Colonic mucosa (tissue), 4 donors: ENCODE results near the gene WNK3. TPM values are rescaled to one million over a fixed set of nuclear protein-coding genes. Genes with fewer than 3 reads are reported as not detected.

Source experiments
- DNase-seq: peaks from one replicate; pipeline ENCODE4 v3.0.0-alpha.2; 2020
- H3K27ac ChIP-seq: fragments of 200-600 bp; one replicate; pipeline ENCODE4 v1.8.0; 2021
- H3K27me3 ChIP-seq: fragments of 200-600 bp; one replicate; pipeline ENCODE4 v1.8.0; 2021
- H3K36me3 ChIP-seq: fragments of 200-600 bp; one replicate; pipeline ENCODE4 v1.8.0; 2021
- H3K4me1 ChIP-seq: fragments of 200-600 bp; one replicate; pipeline ENCODE4 v1.8.0; 2021; ENCODE audit warnings: mild to moderate bottlenecking
- H3K4me3 ChIP-seq: fragments of 200-600 bp; one replicate; pipeline ENCODE4 v1.8.0; 2021
- H3K9ac ChIP-seq, 2 donors: one replicate each; pipeline ENCODE4 v1.7.0; 2013; ENCODE audit warnings: control low read depth in 2 of 2, low read depth in 2 of 2, low read length in 2 of 2
- H3K9me3 ChIP-seq: fragments of 200-600 bp; one replicate; pipeline ENCODE4 v1.8.0; 2021
- intact Hi-C: fragments of 100-400 bp; cut with DNase I; formaldehyde crosslinking; loops from one replicate; pipeline ENCODE4 v1.14.1; 2022
- total RNA-seq, 2 donors: library from RNA; stranded (reverse); fragmentation: NEBNext Ultra II Directional in 1 of 2; extraction: Animal tissue kit (Norgen Biotek cat#: 25700) in 1 of 2; gene quantifications; one replicate each; pipeline ENCODE4 v1.2.1, GENCODE V29; 2021
- TF ChIP-seq, protein P1 (sequence below): fragments of 200-600 bp; IDR thresholded peaks from one replicate; pipeline ENCODE4 v1.8.0; 2022; ENCODE audit warnings: antibody characterized with exemption, mild to moderate bottlenecking
- donor health status: healthy.
- donor health status: DM: no; HTN: no; CAD: no.
- donor health status: DM: no; HTN: no; CAD: no.

WNK3 gene
- total RNA-seq, 2 donors from 2014 or later: 0.12 to 0.24 TPM

DNA sequence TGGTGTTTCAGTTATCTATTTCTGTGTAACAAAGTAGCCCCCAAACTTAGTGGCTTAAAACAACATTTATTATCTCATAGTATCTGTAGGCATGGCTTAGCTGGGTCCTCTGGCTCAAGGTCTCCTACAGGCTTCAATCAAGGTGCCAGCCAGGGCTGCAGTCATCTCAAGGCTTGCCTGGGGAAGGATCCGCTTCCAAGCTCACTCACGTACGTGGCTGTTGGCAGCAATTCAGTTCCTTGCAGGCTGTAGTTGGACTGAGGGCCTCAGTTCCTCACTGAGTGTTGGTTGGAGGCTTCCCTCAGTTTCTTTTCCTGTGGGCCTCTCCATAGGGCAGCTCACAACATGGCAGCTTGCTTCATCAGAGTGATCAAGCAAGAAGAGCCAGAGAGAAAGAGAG, 184.1 kb downstream of the WNK3 start:
- no peak overlapping the region for H3K27ac ChIP-seq
- intact Hi-C loops: no loop called here
- H3K27me3 ChIP-seq: no peaks in the 10 kb centered on the region
- no peaks in the 10 kb centered on the region for H3K4me1 ChIP-seq
- H3K4me3 ChIP-seq: no peak overlapping the region
- TF ChIP-seq, protein P1, sequence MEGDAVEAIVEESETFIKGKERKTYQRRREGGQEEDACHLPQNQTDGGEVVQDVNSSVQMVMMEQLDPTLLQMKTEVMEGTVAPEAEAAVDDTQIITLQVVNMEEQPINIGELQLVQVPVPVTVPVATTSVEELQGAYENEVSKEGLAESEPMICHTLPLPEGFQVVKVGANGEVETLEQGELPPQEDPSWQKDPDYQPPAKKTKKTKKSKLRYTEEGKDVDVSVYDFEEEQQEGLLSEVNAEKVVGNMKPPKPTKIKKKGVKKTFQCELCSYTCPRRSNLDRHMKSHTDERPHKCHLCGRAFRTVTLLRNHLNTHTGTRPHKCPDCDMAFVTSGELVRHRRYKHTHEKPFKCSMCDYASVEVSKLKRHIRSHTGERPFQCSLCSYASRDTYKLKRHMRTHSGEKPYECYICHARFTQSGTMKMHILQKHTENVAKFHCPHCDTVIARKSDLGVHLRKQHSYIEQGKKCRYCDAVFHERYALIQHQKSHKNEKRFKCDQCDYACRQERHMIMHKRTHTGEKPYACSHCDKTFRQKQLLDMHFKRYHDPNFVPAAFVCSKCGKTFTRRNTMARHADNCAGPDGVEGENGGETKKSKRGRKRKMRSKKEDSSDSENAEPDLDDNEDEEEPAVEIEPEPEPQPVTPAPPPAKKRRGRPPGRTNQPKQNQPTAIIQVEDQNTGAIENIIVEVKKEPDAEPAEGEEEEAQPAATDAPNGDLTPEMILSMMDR: no peak
- H3K9me3 ChIP-seq: no peaks in the 10 kb centered on the region
- H3K9ac ChIP-seq: no peak overlapping the region
- no peaks in the 10 kb centered on the region for H3K36me3 ChIP-seq
- DNase-seq: no peak

DNA sequence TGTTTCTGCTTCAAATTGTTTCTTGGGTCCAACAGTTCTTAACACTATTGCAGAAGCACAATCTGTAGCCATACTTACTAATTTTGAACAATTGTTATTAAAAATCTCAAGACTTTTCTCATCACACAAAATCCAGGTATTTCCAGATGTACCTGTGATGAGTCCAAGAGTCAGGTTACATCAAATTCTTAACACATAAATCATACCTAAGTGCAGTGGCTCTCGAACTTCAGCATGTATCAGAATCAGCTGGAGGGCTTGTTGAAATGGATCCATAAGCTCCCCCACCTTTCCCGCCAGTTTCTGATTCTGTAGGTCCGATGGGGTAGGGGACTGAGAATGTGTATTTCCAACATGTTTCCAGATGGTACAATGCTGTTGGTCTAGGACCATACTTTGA, 185.4 kb downstream of the WNK3 start:
- Histone ChIP-seq H3K4me3 (no peak overlapping the region), H3K27ac (no peak overlapping the region), H3K9ac (no peak overlapping the region), H3K4me1 (no peaks in the 10 kb centered on the region), H3K9me3 (no peaks in the 10 kb centered on the region), H3K27me3 (no peaks in the 10 kb centered on the region), H3K36me3 (no peaks in the 10 kb centered on the region)
- DNase-seq: no peak
- TF ChIP-seq, protein P1: no peak
- intact Hi-C loops: no loop called here

DNA sequence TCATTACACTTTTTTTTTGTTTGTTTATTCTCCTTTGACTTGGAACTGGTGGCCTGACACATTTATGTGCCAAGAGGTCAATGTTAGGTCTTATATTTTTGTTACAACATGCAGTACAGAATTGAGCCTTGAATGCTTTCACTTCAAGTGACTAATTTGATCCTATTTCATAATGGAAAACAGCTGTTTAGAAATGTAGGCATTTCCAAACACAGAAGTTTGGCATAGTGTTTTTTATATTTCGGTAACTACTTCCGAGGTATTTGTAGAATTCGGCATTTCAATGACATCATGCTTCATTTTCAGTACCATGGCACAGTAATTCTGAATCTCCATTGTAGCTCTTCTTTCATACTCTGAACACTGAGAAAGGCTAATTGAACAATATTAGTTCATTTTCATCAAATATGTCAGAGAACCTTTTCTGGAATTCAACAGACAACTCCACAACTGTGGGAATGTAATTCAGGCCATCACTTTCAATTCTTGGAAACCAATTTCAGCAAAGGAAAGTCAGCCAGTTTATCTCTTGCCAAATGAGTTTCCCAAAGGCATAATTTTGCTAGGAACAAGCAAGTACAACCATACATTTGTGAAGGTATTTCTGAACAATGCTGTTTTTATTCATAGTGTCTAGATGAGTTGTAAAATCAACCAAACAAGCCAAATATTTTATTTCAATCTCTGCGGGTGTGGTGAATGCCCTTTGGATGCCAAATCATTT, 186.2 kb downstream of the WNK3 start:
- TF ChIP-seq, protein P1: no peak
- Histone ChIP-seq H3K9ac (no peak overlapping the region), H3K27ac (no peak overlapping the region), H3K27me3 (no peaks in the 10 kb centered on the region), H3K9me3 (no peaks in the 10 kb centered on the region), H3K4me3 (no peak overlapping the region), H3K36me3 (no peaks in the 10 kb centered on the region), H3K4me1 (no peaks in the 10 kb centered on the region)
- DNase-seq: no peak
- intact Hi-C loops: no loop called here

DNA sequence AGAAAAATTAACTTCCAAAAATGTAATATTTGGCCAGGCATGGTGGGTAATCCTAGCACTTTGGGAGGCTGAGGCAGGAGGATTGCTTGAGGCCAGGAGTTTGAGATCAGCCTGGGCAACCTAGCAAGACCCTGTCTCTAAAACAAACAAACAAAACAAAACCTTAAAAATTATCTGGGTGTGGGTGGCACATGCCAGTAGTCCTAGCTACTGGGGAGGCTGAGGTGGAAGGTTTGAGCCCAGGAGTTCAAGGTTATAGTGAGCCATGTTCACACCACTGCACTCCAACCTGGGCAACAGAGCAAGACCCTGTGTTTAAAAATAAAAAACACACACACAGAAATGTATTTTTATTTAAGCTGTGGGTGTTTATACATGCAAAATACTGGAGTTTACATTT, 186.8 kb downstream of the WNK3 start:
- H3K27ac ChIP-seq: no peak overlapping the region
- H3K9me3 ChIP-seq: no peaks in the 10 kb centered on the region
- no peaks in the 10 kb centered on the region for H3K27me3 ChIP-seq
- H3K4me3 ChIP-seq: no peak overlapping the region
- intact Hi-C loops: no loop called here
- TF ChIP-seq, protein P1: no peak
- no peaks in the 10 kb centered on the region for H3K4me1 ChIP-seq
- no peak overlapping the region for H3K9ac ChIP-seq
- no peaks in the 10 kb centered on the region for H3K36me3 ChIP-seq
- no peak for DNase-seq

DNA sequence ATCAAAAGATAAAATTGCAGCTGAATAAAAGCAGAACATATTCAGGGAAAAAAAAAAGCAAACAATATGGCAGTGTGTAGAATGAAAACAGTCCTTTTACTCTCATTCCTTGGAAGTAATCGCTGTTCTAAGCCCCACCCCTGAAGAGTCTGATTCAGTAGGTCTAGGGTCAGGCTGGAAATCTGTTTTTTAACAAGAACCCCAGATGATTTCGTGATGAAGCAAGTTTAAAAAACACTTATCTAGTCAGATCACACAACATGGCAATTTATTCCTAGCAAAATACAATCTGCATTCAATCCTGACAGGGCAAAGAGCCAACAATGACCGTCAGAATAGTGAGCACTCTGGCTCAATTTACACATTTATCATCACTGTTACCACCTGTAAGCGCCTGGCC, 190.9 kb downstream of the WNK3 start:
- intact Hi-C loops: no loop called here
- Histone ChIP-seq H3K27ac (no peak overlapping the region), H3K9ac (no peak overlapping the region), H3K27me3 (no peaks in the 10 kb centered on the region), H3K4me1 (no peaks in the 10 kb centered on the region), H3K9me3 (no peaks in the 10 kb centered on the region), H3K4me3 (no peak overlapping the region), H3K36me3 (no peaks in the 10 kb centered on the region)
- no peak for DNase-seq
- TF ChIP-seq, protein P1: no peak
